Transverse colon (tissue), 4 donors: ENCODE measurements around the gene PRR7. TPM values are rescaled to one million over a fixed set of nuclear protein-coding genes. Genes with fewer than 3 reads are reported as not detected.
A peak's percentile ranks its signal among the peaks of the same experiment; 100 is the strongest.

ENCODE experiments used
- DNase-seq: peaks from one replicate; pipeline ENCODE4 v3.0.0-alpha.2; 2019
- H3K27ac ChIP-seq, 4 donors: fragments of 200-600 bp; sonication (generic); 2 replicates each; pipeline ENCODE4 v1.5.1; 2016 to 2018; ENCODE audit warnings: inconsistent platforms in 4 of 4
- H3K27me3 ChIP-seq: fragments of 200-600 bp; sonication (generic); 2 replicates; pipeline ENCODE4 v1.5.1; 2017; ENCODE audit warnings: inconsistent platforms
- H3K36me3 ChIP-seq, 4 donors: fragments of 200-600 bp; sonication (generic); 2 replicates each; pipeline ENCODE4 v1.5.1; 2017 to 2019; ENCODE audit warnings: inconsistent platforms in 4 of 4
- H3K4me1 ChIP-seq, 4 donors: fragments of 200-600 bp; sonication (generic); 2 replicates each; pipeline ENCODE4 v1.5.1; 2017 to 2020; ENCODE audit warnings: inconsistent platforms in 4 of 4
- H3K4me3 ChIP-seq, 4 donors: fragments of 200-600 bp; sonication (generic); 1 replicate in 1 of 4; 2 replicates in 3 of 4; pipeline versions ENCODE4 v1.5.1 to v1.6.1; 2017 to 2019; ENCODE audit warnings: inconsistent platforms in 4 of 4
- H3K9me3 ChIP-seq, 2 donors: fragments of 200-600 bp; sonication (generic); 2 replicates each; pipeline ENCODE4 v1.5.1; 2017 to 2019; ENCODE audit warnings: inconsistent platforms in 2 of 2
- CTCF ChIP-seq, 5 experiments: fragments of 200-600 bp in 3 of 5; fragments of 450-650 bp in 2 of 5; sonication (generic) in 3 of 5; IDR thresholded peaks; 1 replicate in 2 of 5; 2 replicates in 3 of 5; pipeline ENCODE4 v1.5.1; 2016 to 2017; ENCODE audit warnings: antibody characterized with exemption in 5 of 5, inconsistent platforms in 3 of 5, mild to moderate bottlenecking in 2 of 5, moderate library complexity in 1 of 5
- EP300 ChIP-seq: sonication (generic); formaldehyde crosslinking; IDR thresholded peaks from one replicate; pipeline ENCODE4 v1.6.1; 2017; ENCODE audit warnings: antibody characterized with exemption, low read depth
- POLR2A ChIP-seq: fragments of 450-650 bp; IDR thresholded peaks from one replicate; pipeline ENCODE4 v1.6.1; 2016; ENCODE audit warnings: antibody characterized with exemption, mild to moderate bottlenecking, moderate library complexity
- POLR2AphosphoS5 ChIP-seq, 3 donors: sonication (generic); formaldehyde crosslinking; IDR thresholded peaks; one replicate each; pipeline ENCODE4 v1.6.1; 2016; ENCODE audit warnings: antibody characterized with exemption in 3 of 3
- WGBS, 2 donors: methylation state at CpG; one replicate each; pipeline ENCODE4 v1.1.5; 2018; ENCODE audit warnings: low coverage in 1 of 2; 5-methylcytosine and 5-hydroxymethylcytosine counted together
- in situ Hi-C, 4 donors: fragments of 200-750 bp; cut with MboI; loops; one replicate each; pipeline versions ENCODE4 v1.15.0 to v1.15.1; 2017; ENCODE audit warnings: low sequenced_read_pairs in 3 of 4, low pct_ligation_motif_present in 1 of 4, low pct_unique_long_range_greater_than_20kb in 1 of 4
- intact Hi-C: fragments of 100-400 bp; cut with DNase I; formaldehyde crosslinking; loops from one replicate; pipeline ENCODE4 v1.15.1; 2023; ENCODE audit warnings: low total_unique reads
- total RNA-seq, 4 donors: library from RNA; depleted of rRNA; stranded (reverse); fragments of >200 nt; gene quantifications; one replicate each; pipeline ENCODE4 v1.1.0, GENCODE V29; 2016

PRR7 gene
- total RNA-seq, 4 donors from 2014 or later: 2.1 to 5.0 (median 2.5) TPM; not detected in 1

- H3K4me3 ChIP-seq: no peak overlapping the region
- peaks cover 2% of the 10 kb centered on the region for H3K27me3 ChIP-seq
- peak; percentile 49 to 83 (median 80) for TF ChIP-seq POLR2AphosphoS5 (IDR thresholded peaks at IDR 0.05)
- TF ChIP-seq CTCF (IDR thresholded peaks at IDR 0.05): no peak
- no peak for TF ChIP-seq POLR2A
- TF ChIP-seq EP300: no peak
- no peaks in the 10 kb centered on the region for H3K9me3 ChIP-seq
- H3K36me3 ChIP-seq: no peaks in the 10 kb centered on the region
- WGBS, 2 donors: 13 to 57% methylated on average over 3 to 18 of the region's 18 CpGs
- peak; percentile 69 for DNase-seq
- intact Hi-C loops: no loop called here
- peaks cover 17 to 41% (median 24%) of the 10 kb centered on the region in 4 donors for H3K4me1 ChIP-seq
- H3K27ac ChIP-seq: peak overlapping the region; percentile 72 to 91 (median 78)
- in situ Hi-C loops: no loop called here
These were observed 32.4 kb downstream of the PRR7 start for GRCh38 chr5:177478711-177479646.

GRCh38 chr5:177479774-177480173, 33.2 kb downstream of the PRR7 start:
- H3K27ac ChIP-seq: peak overlapping the region; percentile 72 to 91 (median 78)
- DNase-seq: no peak
- in situ Hi-C loops (no loop called here), intact Hi-C loops (no loop called here)
- no peaks in the 10 kb centered on the region for H3K9me3 ChIP-seq
- TF ChIP-seq POLR2AphosphoS5 (IDR thresholded peaks at IDR 0.05) (peak in 1 of 3 donors; percentile 22), CTCF (IDR thresholded peaks at IDR 0.05) (no peak)
- H3K36me3 ChIP-seq: no peaks in the 10 kb centered on the region
- no peak overlapping the region for H3K4me3 ChIP-seq
- no peaks in the 10 kb centered on the region for H3K27me3 ChIP-seq
- WGBS, 2 donors: 54 to 80% methylated on average over 2 to 14 of the region's 14 CpGs
- peaks cover 17 to 46% (median 24%) of the 10 kb centered on the region in 4 donors for H3K4me1 ChIP-seq

GRCh38 chr5:177482359-177482795, 35.8 kb downstream of the PRR7 start:
- no peak for DNase-seq
- no peaks in the 10 kb centered on the region for H3K9me3 ChIP-seq
- peak overlapping the region; percentile 72 to 91 (median 78) for H3K27ac ChIP-seq
- H3K4me1 ChIP-seq: peaks cover 17 to 45% (median 24%) of the 10 kb centered on the region in 4 donors
- WGBS, 2 donors: 82 to 91% methylated on average over 7 to 10 of the region's 10 CpGs
- TF ChIP-seq EP300: no peak
- H3K4me3 ChIP-seq: no peak overlapping the region
- intact Hi-C loops: no loop called here
- in situ Hi-C loops: no loop called here
- no peaks in the 10 kb centered on the region for H3K27me3 ChIP-seq
- H3K36me3 ChIP-seq: no peaks in the 10 kb centered on the region

- TF ChIP-seq CTCF (IDR thresholded peaks at IDR 0.05): no peak
- TF ChIP-seq POLR2A: no peak
- TF ChIP-seq EP300: no peak
- TF ChIP-seq POLR2AphosphoS5 (IDR thresholded peaks at IDR 0.05): no peak
- intact Hi-C loops: no loop called here
- H3K4me1 ChIP-seq: peaks cover 16 to 42% (median 24%) of the 10 kb centered on the region in 4 donors
These were observed 36.4 kb downstream of the PRR7 start for GRCh38 chr5:177483042-177483441.

More at GRCh38 chr5:177483042-177483441, 36.4 kb downstream of the PRR7 start:
- no peak for DNase-seq
- in situ Hi-C loops: no loop called here
- H3K27me3 ChIP-seq: no peaks in the 10 kb centered on the region
- WGBS, 2 donors: 97 to 100% methylated on average over 2 to 9 of the region's 9 CpGs
- peak overlapping the region in 3 of 4 donors; percentile 72 to 91 (median 82) for H3K27ac ChIP-seq
- H3K9me3 ChIP-seq: no peaks in the 10 kb centered on the region
- no peak overlapping the region for H3K4me3 ChIP-seq
- no peaks in the 10 kb centered on the region for H3K36me3 ChIP-seq
